ENCODE data around the gene NQO1.
"Not testable (repeated sequence)": the region's sequence is repeated elsewhere in the genome, so short reads cannot be mapped to it uniquely, and the experiment has no call there.

- not testable (repeated sequence) for TF ChIP-seq CTCF (optimal IDR thresholded peaks at IDR 0.05 in 1 of 3, IDR thresholded peaks at IDR 0.05 in 1 of 3, conservative IDR thresholded peaks at IDR 0.05 in 1 of 3; ENCODE audit: extremely low read depth in 1 of 3, insufficient read depth in 2 of 3, low read length in 3 of 3); EZH2 (IDR thresholded peaks at IDR 0.05; ENCODE audit: low read length)
These were observed 31.0 kb upstream of the NQO1 start for GRCh38 chr16:69757375-69757774.
